Gastrocnemius medialis (tissue), 4 donors: ENCODE measurements around the gene OR5B12.

Experiments used
- CTCF ChIP-seq, 5 experiments: fragments of 450-650 bp in 3 of 5; fragments of 200-600 bp in 2 of 5; sonication (generic) in 2 of 5; IDR thresholded peaks in 4 of 5; conservative IDR thresholded peaks in 1 of 5; 1 replicate in 4 of 5; 2 replicates in 1 of 5; pipeline ENCODE4 v1.5.1; 2016 to 2019; ENCODE audit warnings: antibody characterized with exemption in 5 of 5, mild to moderate bottlenecking in 3 of 5, moderate library complexity in 3 of 5
- POLR2A ChIP-seq, 2 donors: fragments of 450-650 bp; IDR thresholded peaks; one replicate each; pipeline ENCODE4 v1.6.1; 2017; ENCODE audit warnings: antibody characterized with exemption in 2 of 2, mild to moderate bottlenecking in 2 of 2, moderate library complexity in 2 of 2

GRCh38 chr11:58490827-58491226, 48.8 kb upstream of the OR5B12 start:
- TF ChIP-seq CTCF (IDR thresholded peaks at IDR 0.05 in 4 of 5, conservative IDR thresholded peaks at IDR 0.05 in 1 of 5) (no peak), POLR2A (IDR thresholded peaks at IDR 0.05) (no peak)
